ENCODE data around the gene P2RY12. TPM values are rescaled to one million over a fixed set of nuclear protein-coding genes. Genes with fewer than 3 reads are reported as not detected.

Gene P2RY12
- total RNA-seq, 1 donor from 2014 or later, result not detected

DNA sequence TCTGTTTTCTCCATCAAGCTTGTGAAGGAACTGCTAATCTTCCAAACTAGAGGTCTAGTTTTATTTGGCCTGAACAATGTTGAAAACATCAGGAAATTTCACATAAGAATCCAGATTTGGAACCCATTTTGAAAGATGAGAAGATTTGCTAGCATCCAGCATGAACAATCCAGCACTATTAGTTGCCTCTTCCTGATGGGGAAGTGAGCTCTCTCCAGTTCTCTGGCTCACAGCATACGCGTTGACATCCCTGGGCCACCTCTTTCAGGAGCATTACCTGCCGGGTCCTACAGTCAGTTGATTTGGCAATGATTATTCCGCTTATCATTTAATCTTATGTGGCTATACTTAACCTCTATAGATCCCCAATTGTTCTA, 78.8 kb downstream of the P2RY12 start:
- no peaks in the 10 kb centered on the region for H3K9me3 Mint-ChIP-seq
- H3K36me3 Mint-ChIP-seq, result no peaks in the 10 kb centered on the region
- DNase-seq (ENCODE audit: low spot score in 2 of 2, unreplicated experiment in 2 of 2), result no peak
- no peaks in the 10 kb centered on the region for H3K27me3 Mint-ChIP-seq (ENCODE audit: low read depth)
- no peak for TF ChIP-seq CTCF (IDR thresholded peaks at IDR 0.05; ENCODE audit: unreplicated experiment)
- H3K4me1 Mint-ChIP-seq, result peaks cover 35% of the 10 kb centered on the region
- peak overlapping the region; percentile 98 for H3K27ac Mint-ChIP-seq
- H3K4me3 Mint-ChIP-seq, result no peak overlapping the region

DNA sequence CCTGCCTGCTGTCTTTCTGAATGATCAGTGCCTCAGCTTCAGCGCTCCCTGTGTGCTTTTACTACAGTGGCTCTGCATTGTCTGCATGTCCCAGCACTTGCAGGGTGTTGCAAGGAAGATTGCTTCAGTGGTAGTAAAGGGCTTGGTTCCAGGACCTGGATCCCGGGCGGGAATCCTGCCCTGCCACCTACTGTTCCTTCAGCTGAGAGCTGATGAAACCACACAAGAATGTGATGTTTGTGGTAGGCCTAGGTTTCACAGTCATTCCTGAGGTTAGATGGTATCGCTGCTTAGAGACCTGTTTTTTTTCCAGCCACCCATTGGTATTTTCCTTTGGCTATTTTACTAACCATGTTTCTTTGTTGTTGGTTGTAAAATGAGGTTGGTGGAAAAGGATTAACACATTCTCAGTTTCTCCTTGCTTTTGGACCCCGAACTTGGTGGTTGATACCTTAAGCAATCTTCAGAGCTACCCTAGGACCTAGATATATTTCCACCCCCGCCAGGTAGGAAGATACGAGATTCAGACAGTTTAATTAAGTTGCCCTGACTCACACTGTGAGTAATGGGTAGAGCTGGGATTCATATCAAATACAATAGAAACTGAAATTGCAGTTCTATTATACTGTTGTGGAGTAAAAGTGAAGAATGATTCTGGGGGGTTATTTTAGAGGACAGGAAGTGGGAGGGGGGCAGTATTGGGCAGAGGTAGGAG, 79.3 kb downstream of the P2RY12 start:
- Mint-ChIP-seq H3K27ac (peak overlapping the region; percentile 98), H3K36me3 (no peaks in the 10 kb centered on the region), H3K4me3 (no peak overlapping the region), H3K9me3 (no peaks in the 10 kb centered on the region), H3K27me3 (ENCODE audit: low read depth) (no peaks in the 10 kb centered on the region), H3K4me1 (peaks cover 35% of the 10 kb centered on the region)
- TF ChIP-seq CTCF (IDR thresholded peaks at IDR 0.05; ENCODE audit: unreplicated experiment), result no peak
- DNase-seq (ENCODE audit: low spot score in 2 of 2, unreplicated experiment in 2 of 2), result peak; percentile 40 to 64

GRCh38 chr3:151303751-151304150, 80.8 kb downstream of the P2RY12 start:
- Mint-ChIP-seq H3K4me3 (no peak overlapping the region), H3K36me3 (no peaks in the 10 kb centered on the region), H3K27ac (peak overlapping the region; percentile 81), H3K4me1 (peaks cover 31% of the 10 kb centered on the region), H3K9me3 (no peaks in the 10 kb centered on the region), H3K27me3 (ENCODE audit: low read depth) (no peaks in the 10 kb centered on the region)
- no peak for TF ChIP-seq CTCF (IDR thresholded peaks at IDR 0.05; ENCODE audit: unreplicated experiment)
- DNase-seq (ENCODE audit: low spot score in 2 of 2, unreplicated experiment in 2 of 2), result no peak

DNA sequence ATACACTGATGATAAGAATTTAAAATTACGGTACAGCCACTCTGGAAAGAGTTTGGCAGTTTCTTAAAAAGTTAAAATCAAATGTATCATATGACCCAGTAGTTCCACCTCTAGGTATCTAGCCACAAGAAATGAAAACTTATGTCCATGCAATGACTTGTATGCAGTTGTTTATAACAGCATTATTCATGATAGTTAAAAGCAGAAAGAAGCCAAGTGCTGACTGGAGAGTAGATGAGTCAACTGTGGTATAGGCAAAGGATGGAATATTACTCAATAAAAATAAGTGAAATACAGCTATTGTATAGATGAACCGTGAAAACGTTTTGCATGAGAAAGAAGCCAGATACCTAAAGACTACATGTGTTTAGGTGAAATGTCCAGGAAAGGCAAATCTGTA, 82.8 kb downstream of the P2RY12 start:
- Mint-ChIP-seq H3K27ac (no peak overlapping the region), H3K36me3 (no peaks in the 10 kb centered on the region), H3K4me1 (peaks cover 31% of the 10 kb centered on the region), H3K27me3 (ENCODE audit: low read depth) (no peaks in the 10 kb centered on the region), H3K4me3 (no peak overlapping the region), H3K9me3 (no peaks in the 10 kb centered on the region)
- no peak for DNase-seq (ENCODE audit: low spot score in 2 of 2, unreplicated experiment in 2 of 2)
- TF ChIP-seq CTCF (IDR thresholded peaks at IDR 0.05; ENCODE audit: unreplicated experiment), result no peak

GRCh38 chr3:151300539-151300938, 84.0 kb downstream of the P2RY12 start:
- Mint-ChIP-seq H3K27me3 (ENCODE audit: low read depth) (no peaks in the 10 kb centered on the region), H3K9me3 (no peaks in the 10 kb centered on the region)

More at GRCh38 chr3:151300539-151300938, 84.0 kb downstream of the P2RY12 start:
- H3K4me1 Mint-ChIP-seq, result peaks cover 29% of the 10 kb centered on the region
- H3K27ac Mint-ChIP-seq, result no peak overlapping the region
- DNase-seq (ENCODE audit: low spot score in 2 of 2, unreplicated experiment in 2 of 2), result no peak
- no peaks in the 10 kb centered on the region for H3K36me3 Mint-ChIP-seq
- no peak for TF ChIP-seq CTCF (IDR thresholded peaks at IDR 0.05; ENCODE audit: unreplicated experiment)
- no peak overlapping the region for H3K4me3 Mint-ChIP-seq

Measured in mesothelial cell of epicardium (in vitro differentiated cells).